ENCODE measurements around the gene PDE11A.

- no peak for TF ChIP-seq TAF1 (IDR thresholded peaks at IDR 0.05; ENCODE audit: low read depth, low read length)
- TF ChIP-seq POLR2A (IDR thresholded peaks at IDR 0.05; ENCODE audit: low read depth, low read length): no peak
- TF ChIP-seq SPI1 (IDR thresholded peaks at IDR 0.05; ENCODE audit: low read depth, low read length): no peak
- no peak for TF ChIP-seq POLR2AphosphoS5 (IDR thresholded peaks at IDR 0.05; ENCODE audit: low read depth, low read length)
- TF ChIP-seq PAX5 (IDR thresholded peaks at IDR 0.05; ENCODE audit: insufficient read depth, low read length, severe bottlenecking): no peak
Measured at GRCh38 chr2:177575358-177575757, 497.2 kb downstream of the PDE11A start.
